Measurements from ENCODE around the gene LRRK1.

GRCh38 chr15:101114166-101114565, 195.0 kb downstream of the LRRK1 start:
- TF ChIP-seq EZH2 (IDR thresholded peaks at IDR 0.05), result no peak
- no peak for TF ChIP-seq POLR2AphosphoS5 (IDR thresholded peaks at IDR 0.05; ENCODE audit: borderline replicate concordance, low read depth, low read length)
- TF ChIP-seq FOXP2 (optimal IDR thresholded peaks at IDR 0.05; ENCODE audit: control extremely low read depth, extremely low read length, insufficient read depth), result no peak

All from SK-N-MC (cell line).